DMS53 (cell line): ENCODE results near the gene TUSC2.
A peak's percentile ranks its signal among the peaks of the same experiment; 100 is the strongest.

Experiments used
- DNase-seq: peaks from one replicate; lab custom pipeline; 2025; lab: John Stamatoyannopoulos, UW

TUSC2 gene

DNA sequence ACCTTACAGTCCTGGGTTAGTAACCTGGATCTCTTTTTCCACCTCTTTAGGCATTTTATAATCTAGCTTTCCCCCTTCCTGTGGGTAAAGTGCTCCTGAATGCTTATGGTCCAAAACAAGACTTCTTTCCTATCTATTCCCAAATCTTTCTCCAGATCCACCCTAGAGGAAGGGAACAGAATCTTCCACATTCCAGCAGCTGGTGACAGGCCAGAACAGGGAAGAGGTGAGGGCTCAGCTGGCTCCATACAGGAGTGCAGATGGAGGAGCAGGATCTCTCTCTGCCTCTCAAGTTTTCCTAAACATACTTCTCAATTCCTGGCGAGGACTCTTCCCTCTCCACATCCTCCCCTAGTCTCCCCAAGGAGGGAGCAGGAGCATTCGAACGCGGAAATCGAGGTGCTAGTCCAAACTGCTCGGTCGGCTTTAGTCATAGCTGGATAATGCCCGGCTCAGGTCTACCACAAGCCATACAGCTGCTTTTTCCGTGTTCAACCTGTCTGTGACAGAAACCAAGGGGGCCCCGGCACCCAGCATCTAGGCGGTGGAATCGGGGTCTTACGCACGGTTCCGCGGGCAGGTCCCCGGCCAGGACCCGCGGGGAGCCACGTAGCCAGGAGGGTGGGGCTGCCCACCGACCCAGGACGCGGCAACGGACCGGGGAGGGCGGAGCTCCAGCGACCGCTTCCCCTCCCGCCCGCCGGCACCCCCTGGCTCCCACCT is 8.6 kb upstream of the TUSC2 start:
- DNase-seq = peak; percentile 40

DNA sequence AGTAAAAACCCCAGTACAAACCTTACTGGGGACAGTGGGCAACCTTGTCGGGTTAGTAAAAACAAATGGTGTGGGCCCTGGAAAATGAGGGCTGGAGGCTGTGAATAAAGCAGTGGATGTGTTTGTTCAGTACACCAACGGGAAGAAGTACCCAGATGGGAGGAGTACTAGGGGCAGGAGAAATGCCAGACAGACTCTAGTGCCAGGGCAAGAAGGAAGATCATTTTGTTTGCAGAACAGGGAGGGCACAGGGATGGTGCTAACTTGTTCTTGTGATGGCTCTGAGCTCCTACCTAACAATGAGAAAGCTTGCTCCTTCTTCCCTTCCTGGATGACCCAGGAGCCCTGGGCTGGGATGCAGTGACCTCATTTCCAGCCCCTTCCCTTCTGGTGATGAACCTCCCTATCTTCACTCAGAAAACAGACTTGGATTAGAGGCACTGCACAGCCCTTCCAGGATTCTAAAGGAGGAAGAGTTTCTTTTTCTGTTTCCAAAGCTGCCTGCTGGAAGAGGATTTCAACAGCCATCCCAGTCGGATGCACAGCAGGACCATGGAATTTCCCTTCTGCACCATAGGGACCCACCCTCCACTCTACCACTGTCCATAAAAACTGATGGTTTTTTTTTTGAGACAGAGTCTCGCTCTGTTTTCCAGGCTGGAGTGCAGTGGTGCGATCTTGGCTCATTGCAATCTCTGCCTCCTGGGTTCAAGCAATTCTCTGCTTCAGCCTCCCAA is 6.5 kb upstream of the TUSC2 start:
- DNase-seq = no peak

DNA sequence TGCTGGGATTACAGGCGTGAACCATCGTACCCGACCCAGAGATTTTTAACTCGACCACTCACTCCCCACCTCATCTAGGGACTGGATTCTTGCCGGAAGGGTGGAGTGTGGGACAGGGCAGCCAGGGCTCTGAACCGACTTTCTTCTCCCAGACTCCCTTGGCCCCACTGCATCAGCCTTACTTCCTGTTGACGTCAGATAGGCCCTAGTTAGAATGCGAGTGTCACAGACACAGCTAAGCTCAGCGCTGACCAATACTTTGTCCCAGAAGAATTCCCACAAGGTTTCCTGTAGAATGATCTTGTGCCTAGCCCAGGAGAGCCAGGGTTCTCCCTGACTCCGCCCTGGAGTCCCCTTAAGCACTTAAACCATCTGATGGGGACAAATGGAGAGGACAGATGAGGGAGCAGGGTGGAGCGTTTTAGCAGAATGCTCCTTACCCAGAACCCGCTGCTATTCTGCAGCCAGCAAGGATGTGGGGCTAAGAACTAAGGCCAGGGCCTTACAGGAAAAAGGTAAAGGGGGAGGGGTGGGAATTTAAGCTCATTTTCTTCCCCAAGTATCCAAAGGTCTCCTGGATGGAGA is 5.8 kb upstream of the TUSC2 start:
- no peak for DNase-seq

DNA sequence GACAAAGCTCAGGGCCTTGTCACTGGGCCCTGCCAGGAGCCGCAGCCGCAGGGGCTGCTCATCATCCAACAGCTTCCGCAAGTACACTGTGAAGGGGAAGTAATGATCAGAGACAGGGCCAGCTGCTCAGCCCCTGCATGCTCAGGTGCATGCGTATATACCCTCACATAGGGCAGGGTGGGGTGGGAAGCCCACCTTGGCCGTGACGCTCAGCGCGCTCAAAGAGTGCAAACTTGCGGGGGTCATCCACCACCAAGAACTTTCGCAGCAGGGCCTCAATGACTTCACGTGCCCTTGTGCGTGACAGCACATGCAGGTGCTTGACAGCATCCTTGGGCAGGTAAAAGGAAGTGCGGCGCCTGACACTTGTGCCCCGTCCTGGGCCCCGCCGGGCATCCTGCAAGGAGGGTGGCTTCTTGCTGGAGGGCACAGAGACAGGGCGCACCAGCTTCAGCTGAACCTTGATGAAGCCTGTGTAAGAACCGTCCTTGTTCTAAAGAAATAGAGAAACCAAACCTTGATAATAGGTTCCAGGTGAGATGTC is 3.4 kb upstream of the TUSC2 start:
- DNase-seq = no peak

DNA sequence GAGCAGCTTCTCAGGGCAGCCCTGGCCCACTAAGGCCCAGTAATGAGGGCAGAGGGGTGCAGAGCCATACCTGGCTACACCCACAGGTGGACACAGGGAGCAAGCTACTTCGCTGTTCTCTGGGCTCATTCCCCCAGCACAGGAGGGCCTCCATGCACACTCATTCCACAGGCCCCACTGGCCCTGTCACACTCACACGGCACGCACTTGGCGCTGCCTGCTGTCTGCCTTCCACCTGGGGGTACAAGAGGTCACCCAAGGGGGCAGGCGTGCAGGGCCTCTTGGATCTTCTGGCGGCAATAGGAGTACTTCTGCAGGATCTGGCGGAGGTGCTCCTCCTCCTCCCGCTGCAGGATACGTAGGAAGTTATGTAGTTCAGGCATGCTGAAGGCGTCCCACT is 2.3 kb upstream of the TUSC2 start:
- DNase-seq = no peak

DNA sequence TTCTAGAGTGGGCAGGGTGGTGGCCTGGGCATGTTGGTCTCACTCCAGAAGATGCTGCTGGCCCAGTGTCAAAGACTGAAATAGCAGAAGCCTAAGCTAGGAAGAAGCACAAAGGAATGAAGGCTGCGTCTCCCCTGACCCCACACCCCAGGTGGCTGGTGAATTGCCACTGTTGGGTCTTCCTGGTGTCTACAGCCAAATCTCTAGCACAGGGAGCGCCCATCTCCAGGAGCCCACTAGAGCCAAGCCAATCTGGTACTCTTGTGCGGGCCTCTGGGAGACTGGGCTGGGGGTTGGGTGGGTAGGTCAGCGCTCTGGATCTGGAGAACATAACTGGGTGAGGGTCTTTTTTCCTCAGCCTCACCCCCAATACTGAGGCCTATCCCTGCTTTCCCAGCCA is 894 bp downstream of the TUSC2 start:
- DNase-seq = no peak

DNA sequence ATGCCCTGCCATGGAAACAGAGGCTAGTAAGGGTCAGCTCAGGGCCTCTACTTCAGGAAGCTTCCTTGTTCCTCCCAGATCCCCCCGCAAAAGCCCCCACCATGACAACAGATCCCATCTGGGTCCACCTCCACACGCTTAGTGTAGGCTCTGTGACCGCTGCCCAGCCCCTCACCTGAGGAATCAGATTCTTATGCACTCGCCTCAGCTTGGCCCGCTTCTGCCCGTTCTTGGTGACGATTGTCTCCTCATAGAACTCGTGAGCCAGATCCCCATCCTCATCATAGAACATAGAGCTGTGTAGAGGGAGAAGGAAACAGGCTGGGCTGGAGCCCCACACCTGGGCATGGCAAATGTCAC is 1.9 kb downstream of the TUSC2 start:
- no peak for DNase-seq

DNA sequence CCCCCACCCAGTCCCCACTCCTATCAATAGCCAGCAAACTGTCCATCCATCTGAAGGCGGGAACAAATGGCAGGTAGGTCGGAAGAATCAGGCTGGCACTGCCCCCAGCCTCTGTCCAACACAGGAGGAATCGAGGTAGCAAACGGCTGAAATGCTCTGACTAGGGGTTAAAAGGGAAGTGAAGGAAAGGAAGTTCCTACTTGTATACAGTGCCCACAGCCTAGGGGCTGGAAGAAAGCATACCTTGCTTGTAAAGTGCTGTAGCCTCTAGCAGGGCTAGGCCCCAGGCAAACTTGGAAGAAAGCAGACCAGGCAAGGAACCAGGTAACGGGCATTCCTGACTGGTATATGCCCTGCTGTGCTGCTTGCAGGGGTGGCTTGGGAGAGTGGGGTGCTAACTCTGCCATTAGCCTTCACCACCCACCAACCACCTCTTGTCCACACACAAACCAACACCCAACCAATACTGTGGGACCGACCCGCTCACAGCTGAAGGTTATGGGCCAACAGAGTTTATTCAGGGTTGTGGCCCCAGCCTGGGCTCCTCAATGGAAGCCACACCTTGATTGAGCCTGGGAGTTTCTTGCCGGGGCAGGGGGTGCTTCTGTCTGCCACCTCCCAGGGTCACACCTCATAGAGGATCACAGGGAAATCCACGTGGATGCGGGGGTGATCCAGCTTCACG is 2.4 kb downstream of the TUSC2 start:
- DNase-seq = no peak

DNA sequence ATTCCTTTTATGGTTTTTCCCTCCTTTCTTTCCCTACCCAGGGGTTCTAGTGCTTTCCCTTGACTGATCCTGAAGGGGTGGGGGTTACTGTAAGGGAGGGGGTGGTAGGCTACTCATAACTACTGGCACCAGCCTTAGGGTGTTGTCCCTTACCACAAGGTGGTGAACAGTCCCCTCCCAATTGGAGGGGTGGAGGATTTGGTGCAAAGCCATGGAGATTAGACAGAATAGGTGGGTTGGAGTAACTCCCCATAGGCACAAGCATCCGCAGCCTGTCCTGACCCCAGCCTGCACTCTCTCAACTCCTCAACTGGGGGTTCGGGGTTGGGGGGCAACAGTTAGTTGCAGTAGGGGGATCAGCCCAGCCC is 2.9 kb downstream of the TUSC2 start:
- no peak for DNase-seq

DNA sequence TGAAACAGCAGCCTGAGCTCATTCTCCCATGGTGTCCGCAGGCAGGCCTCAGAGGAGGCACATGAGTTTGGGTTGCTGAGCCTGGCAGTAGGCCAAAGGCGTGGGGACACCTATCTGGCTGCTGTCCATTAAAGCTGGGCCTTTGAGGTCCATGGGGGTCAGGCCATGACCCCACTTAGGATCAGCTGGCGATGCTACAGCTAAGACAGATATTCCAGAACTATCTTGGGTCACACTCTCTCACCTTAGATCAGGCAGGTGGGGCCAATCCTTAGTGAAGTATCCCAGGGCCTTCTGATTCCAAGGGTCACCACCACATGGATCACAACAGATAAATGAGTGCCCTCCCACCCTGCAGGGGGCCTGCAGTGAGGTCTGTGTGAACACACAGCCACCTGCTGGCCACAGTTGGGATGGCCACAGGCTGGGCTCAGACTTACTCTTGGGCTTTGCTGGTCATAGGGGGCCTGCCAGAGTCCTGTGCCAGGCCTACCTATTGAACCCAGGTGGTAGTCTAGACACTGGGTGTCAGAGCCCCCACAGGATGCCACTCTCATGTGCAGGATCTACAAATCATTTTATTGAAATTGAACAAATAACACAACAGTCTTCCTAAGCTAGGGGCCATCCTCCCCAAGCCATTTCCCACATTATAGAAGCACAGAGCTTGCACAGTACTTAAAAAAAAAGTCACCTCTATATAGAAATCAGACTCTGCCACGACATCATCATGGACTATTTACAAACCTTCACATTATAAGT is 3.5 kb downstream of the TUSC2 start:
- DNase-seq = peak; percentile 61

DNA sequence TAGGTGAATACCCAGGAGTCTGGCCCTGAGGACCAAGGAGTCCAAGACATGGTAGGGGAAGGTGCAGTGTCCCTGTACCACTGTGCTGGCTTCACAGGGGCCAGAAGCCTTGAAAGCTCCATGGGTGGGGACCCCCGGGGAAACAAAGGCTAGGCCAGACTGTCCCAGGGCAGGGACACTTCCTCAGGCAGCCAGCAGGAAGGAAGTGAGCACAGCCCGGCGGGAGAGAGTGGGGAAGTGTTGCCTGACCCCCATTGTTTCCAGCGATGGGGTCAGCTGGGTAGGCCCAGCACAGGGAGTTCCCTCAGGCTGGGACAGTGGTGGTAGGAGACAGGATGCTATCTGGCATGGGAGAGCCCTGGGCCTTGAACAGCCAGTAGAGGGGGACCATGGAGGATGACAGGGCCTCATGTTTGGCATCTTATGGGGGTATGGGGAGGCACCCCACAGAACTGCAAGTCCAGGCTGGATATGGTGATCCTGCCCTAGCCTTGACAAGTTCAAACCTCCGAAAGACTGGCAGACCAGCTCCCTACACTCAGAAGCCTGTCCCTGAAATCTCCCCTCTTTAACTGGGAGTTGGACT is 4.3 kb downstream of the TUSC2 start:
- DNase-seq = no peak

DNA sequence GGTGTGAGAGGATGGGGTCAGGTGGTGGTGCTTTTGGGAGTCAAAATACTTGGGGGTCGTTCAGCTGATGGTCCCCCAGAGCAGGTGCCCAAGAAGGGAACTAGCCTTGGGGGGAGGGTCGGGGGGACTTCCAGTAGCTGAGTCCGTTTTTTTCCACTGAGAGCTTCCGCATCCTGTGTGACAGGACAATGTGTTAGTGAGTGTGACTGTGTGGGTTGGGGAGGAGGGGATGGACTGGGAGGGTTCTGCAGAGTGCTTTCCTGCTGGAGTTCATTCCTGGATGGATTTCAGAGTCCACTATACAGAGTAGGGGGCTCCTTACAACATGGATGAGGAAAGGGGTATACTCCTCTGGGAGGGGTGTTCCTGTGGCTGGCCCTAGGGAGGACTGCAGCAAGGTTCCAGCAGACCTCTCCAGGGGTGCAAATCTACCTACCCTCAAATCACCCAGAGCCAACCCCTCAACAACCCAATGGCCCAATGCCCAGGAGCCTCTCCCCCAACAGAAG is 4.9 kb downstream of the TUSC2 start:
- peak; percentile 9 for DNase-seq

DNA sequence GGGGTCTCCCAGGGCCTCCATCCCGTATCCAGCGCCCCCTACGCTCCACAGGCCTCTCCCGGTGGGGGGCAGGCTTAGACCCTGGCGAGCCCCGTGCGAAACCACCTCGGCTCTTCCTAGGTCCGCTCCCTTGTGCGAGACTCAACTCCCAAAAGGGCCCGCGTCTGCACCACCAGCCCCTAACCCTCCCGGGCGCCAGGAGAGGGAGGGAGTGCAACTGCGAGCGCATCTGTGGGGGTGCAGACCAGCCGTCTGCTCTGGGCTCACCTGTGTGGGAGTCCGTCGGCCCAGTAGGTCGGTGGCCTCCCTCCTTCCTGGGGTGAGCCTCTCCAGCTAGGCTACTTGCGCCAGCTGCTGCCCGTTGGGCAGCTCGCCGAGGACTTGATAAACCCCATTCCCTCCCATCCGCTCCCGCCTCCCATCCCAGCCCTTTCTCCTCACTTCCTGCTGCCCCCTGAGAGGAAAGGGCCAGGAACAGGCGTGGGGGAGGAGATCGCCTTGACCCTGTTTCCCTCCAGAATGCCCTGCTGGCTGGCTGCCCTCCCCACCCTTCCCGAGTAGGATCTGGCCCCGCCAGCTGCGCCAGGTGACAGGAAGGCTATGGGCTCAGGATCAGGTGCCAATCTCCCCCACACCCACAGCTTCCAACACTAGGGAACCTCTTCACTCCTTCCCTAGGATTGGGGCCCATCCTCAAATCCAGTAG is 5.5 kb downstream of the TUSC2 start, which contains the start of gene HYAL2:
TSS of gene HYAL2 (minus strand) at position 360 of the 706 bp plus-strand sequence. CDS start 2,256 bp downstream, outside the sequence.
- peak; percentile 25 for DNase-seq

DNA sequence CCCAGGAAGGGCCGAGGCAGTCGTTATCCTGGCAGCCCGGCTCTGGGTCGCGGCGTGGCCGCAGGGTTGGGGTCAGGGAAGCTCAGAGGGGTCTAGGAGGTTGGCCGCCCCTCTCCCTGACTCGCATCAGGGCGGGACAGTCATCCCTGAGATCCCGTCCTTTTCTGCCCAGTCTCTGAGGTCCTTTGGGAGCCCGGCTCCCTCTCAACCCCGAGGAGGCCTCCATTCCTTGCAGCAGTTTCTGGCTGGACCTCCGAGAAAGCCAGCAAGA is 6.0 kb downstream of the TUSC2 start:
- no peak for DNase-seq

DNA sequence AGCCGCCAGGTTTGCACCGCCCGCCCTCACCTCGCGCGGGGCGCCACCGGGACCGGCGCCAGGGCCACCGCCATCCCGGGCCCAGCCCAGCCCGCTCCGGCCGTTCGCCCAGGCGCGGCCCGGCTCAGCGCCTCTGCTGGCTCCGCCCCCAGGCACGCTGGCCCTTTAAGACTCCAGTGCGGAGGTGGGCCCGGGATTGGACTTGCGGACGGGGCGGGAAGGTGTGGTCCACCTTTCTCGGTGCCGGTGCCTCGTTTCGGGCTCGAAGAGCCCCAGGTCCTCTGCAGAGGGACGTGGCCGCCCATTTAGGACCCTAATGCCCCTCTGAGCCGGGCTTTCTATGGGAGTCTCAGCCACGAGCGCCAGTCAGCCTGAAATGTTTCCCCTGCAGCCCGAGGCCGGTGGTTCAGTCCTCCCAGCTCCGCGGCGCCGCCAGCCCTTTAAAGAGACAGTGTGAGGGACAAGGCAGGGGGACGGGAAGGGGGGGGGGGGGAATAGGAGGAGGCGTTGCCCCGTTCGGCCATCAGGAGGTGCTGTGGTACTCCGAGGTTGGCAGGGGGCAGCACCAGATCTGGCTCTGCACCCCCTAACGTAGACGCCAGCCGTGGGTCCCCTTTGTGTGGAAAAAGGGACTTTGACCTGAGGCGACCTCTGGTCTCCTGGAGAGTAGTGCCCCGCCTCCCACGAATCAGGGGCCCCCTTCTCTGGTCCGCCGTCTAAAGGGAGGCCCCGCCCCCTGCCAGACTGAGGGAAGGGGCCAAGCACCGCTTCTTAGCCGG is 6.5 kb downstream of the TUSC2 start:
- peak; percentile 85 for DNase-seq

DNA sequence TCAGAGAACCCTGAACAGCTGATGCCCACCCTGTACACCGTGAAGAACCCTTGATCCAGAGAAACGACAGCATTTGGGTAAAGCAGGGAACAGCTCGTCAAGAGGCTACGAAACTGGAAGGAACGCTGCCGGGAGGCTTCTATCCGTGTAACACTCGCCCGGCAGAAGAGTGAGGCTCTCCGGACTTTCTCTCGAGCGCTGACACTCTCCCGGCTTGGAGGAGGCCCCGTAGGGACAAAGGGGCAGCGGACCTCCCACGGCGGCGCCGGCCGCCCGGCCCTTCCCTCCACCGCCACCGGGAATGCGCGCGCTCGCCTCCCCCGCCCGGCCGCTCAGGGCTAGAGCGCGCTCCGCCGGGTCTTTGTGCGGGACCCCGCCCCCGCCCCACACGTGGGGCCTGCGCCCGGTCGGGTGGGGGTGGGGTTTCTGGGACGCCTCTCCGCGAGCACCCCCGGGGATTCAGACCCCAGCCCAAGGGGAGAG is 7.1 kb downstream of the TUSC2 start:
- DNase-seq = peak; percentile 69

DNA sequence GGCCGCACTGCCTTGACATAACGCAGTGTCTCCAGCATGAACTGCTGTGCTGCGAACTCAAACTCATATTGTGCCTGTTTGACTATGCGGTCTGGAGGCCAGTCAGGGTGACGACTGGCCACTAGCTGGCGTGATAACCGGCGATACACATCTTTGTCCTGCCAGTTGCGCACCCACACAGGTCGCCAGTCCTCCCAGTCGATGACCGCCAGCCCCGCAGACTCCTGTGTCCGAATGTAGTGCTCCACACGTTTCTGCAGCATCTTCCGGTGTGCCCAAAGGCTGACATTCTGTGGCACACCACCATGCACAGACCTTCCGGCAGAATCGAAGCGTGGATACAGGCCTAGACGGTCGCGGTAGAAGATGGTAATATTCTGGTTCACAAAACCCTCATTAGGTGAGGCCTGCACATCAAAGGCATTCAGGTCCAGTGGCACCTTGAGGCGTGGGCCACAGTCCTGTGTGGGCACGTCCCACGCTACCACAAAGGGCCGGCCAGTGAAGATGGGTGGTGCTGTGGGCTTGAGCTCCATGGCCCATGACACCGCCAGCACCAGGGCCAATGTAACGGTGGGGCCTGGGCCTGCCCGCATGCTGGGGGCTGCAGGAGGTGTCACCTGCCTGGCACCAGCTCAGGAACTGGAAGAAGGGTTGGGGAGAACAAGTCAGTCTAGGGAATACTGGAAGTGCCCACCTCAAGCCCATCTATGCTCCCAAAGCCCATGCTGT is 8.0 kb downstream of the TUSC2 start:
- no peak for DNase-seq

DNA sequence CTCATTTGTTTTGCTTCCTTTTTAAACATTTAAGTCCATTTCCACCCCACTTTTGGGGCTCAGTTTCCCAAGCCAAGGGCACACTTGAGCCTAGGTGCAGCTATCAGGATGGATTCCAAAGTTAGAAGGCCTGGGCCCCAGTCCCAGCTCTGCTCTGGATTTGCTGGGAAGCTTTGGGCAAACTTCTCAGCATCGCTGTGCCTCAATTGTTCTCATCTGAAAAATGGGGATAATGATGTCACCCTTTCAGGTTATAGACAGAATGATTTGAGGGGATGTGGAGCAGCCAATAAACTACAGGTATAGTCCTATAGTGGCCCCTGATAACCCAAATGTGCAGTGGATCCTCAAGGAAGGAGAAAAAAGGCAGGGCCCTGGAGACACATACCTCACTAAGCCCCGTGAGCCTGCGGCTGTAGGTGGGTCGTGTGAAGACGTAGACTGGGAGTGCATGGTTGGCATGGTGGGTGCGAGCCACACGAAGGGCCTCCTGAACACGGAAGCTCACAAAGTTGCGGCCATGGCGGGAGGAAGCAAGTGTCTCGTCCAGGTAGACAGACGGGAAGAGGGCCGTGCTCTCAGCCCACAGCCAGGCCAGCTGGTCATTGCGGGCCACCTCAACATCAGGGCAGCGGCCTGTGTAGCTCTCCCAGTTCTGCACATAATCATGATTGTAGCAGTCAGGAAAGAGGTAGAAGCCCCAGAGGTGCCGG is 8.7 kb downstream of the TUSC2 start:
- DNase-seq = no peak
